MCF 10A (cell line): ENCODE results near the gene R3HDM4. TPM values are rescaled to one million over a fixed set of nuclear protein-coding genes. Genes with fewer than 3 reads are reported as not detected.
A peak's percentile ranks its signal among the peaks of the same experiment; 100 is the strongest.

Experiments
- BruUV-seq: library from RNA; stranded (reverse); fragments of 400-500 nt; replicated peaks from 2 replicates; lab custom pipeline; 2021; lab: Mats Ljungman, UMichigan
- CTCF ChIA-PET: fragments of 300-600 bp; sonication (Branson Sonifier 250); formaldehyde crosslinking; extraction: SDS; loops from one replicate; lab custom pipeline; 2021; ENCODE audit warnings: antibody characterized with exemption, inconsistent platforms; lab: Yijun Ruan, JAX
- POLR2A ChIA-PET: fragments of 300-600, 350-650 bp; sonication (Branson Sonifier 250); formaldehyde crosslinking; extraction: SDS; loops from one replicate; lab custom pipeline; 2020; ENCODE audit warnings: antibody characterized with exemption, inconsistent platforms; lab: Yijun Ruan, JAX
- DNase-seq: peaks from one replicate; pipeline ENCODE4 v3.0.0-alpha.2; 2018; ENCODE audit not compliant: unreplicated experiment
- H3K27ac Mint-ChIP-seq: one replicate; pipeline ENCODE4 v1.8.0; 2022; ENCODE audit warnings: mild to moderate bottlenecking, low read depth, mixed read lengths; ENCODE audit not compliant: unreplicated experiment
- H3K27me3 Mint-ChIP-seq: one replicate; pipeline ENCODE4 v1.8.0; 2022; ENCODE audit warnings: mixed read lengths; ENCODE audit not compliant: insufficient read depth, unreplicated experiment
- H3K36me3 Mint-ChIP-seq: one replicate; pipeline ENCODE4 v1.8.0; 2022; ENCODE audit warnings: mild to moderate bottlenecking, moderate library complexity, mixed read lengths; ENCODE audit not compliant: insufficient read depth, unreplicated experiment
- H3K4me1 Mint-ChIP-seq: one replicate; pipeline ENCODE4 v1.8.0; 2022; ENCODE audit warnings: mixed read lengths; ENCODE audit not compliant: insufficient read depth, unreplicated experiment
- H3K4me3 Mint-ChIP-seq: one replicate; pipeline ENCODE4 v1.8.0; 2022; ENCODE audit warnings: mild to moderate bottlenecking, moderate library complexity, mixed read lengths; ENCODE audit not compliant: unreplicated experiment
- H3K9me3 Mint-ChIP-seq: one replicate; pipeline ENCODE4 v1.8.0; 2022; ENCODE audit warnings: mixed read lengths; ENCODE audit not compliant: unreplicated experiment
- intact Hi-C: fragments of 100-400 bp; cut with micrococcal nuclease; formaldehyde crosslinking; loops from 2 replicates; pipeline ENCODE4 v1.14.1; 2022
- total RNA-seq: library from RNA; stranded (reverse); gene quantifications from 2 replicates; pipeline ENCODE4 v1.2.3, GENCODE V29; 2022
- TF ChIP-seq, protein P1 (sequence below): fragments of 200-600 bp; IDR thresholded peaks from one replicate; pipeline ENCODE4 v1.8.0; 2022; ENCODE audit warnings: antibody characterized with exemption, mild to moderate bottlenecking; ENCODE audit not compliant: unreplicated experiment

The R3HDM4 gene
- total RNA-seq, 1 experiment from 2014 or later: 73.6 TPM

- CTCF ChIA-PET: no interaction called here
- no TSS peak for BruUV-seq
- DNase-seq: no peak
- Mint-ChIP-seq H3K27me3 (no peaks in the 10 kb centered on the region), H3K36me3 (peaks cover 15% of the 10 kb centered on the region), H3K4me3 (peak overlapping the region; percentile 71), H3K9me3 (no peaks in the 10 kb centered on the region), H3K4me1 (peaks cover 9% of the 10 kb centered on the region), H3K27ac (no peak overlapping the region)
- TF ChIP-seq, protein P1, sequence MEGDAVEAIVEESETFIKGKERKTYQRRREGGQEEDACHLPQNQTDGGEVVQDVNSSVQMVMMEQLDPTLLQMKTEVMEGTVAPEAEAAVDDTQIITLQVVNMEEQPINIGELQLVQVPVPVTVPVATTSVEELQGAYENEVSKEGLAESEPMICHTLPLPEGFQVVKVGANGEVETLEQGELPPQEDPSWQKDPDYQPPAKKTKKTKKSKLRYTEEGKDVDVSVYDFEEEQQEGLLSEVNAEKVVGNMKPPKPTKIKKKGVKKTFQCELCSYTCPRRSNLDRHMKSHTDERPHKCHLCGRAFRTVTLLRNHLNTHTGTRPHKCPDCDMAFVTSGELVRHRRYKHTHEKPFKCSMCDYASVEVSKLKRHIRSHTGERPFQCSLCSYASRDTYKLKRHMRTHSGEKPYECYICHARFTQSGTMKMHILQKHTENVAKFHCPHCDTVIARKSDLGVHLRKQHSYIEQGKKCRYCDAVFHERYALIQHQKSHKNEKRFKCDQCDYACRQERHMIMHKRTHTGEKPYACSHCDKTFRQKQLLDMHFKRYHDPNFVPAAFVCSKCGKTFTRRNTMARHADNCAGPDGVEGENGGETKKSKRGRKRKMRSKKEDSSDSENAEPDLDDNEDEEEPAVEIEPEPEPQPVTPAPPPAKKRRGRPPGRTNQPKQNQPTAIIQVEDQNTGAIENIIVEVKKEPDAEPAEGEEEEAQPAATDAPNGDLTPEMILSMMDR: no peak
- POLR2A ChIA-PET: interaction anchor here (0.6 to 0.7 kb wide), 2 partner anchors 34 to 115 kb away, joined by 3 read pairs; partner anchors contain the start of gene CNN2
- intact Hi-C loops: loop anchor here (5.0 kb wide), 1 partner anchor 39 kb away; no protein-coding TSS in a partner anchor
Measured at GRCh38 chr19:911197-912033, 1.6 kb downstream of the R3HDM4 start.

GRCh38 chr19:907183-907853, 5.7 kb downstream of the R3HDM4 start:
- Mint-ChIP-seq H3K27ac (no peak overlapping the region), H3K9me3 (no peaks in the 10 kb centered on the region), H3K27me3 (no peaks in the 10 kb centered on the region), H3K4me3 (no peak overlapping the region), H3K36me3 (peaks cover 26% of the 10 kb centered on the region), H3K4me1 (peaks cover 9% of the 10 kb centered on the region)
- CTCF ChIA-PET: interaction anchor here (0.8 kb wide), 1 partner anchor 12 kb away, joined by 3 read pairs; no protein-coding TSS in a partner anchor
- intact Hi-C loops: no loop called here
- TF ChIP-seq, protein P1: no peak
- POLR2A ChIA-PET: interaction anchor here (3.3 kb wide), 1 partner anchor 14 kb away, joined by 14 read pairs; the partner anchor contains the start of genes MED16 and RNU6-9
- DNase-seq: no peak
- BruUV-seq: no TSS peak

GRCh38 chr19:906480-906879, 6.5 kb downstream of the R3HDM4 start:
- ChIA-PET POLR2A (no interaction called here), CTCF (interaction anchor here (0.8 kb wide), 1 partner anchor 11 kb away, joined by 3 read pairs; no protein-coding TSS in a partner anchor)
- TF ChIP-seq, protein P1: no peak
- intact Hi-C loops: no loop called here
- no TSS peak for BruUV-seq
- Mint-ChIP-seq H3K4me1 (peaks cover 9% of the 10 kb centered on the region), H3K4me3 (no peak overlapping the region), H3K36me3 (peaks cover 24% of the 10 kb centered on the region), H3K9me3 (no peaks in the 10 kb centered on the region), H3K27ac (no peak overlapping the region), H3K27me3 (no peaks in the 10 kb centered on the region)
- DNase-seq: no peak

DNA sequence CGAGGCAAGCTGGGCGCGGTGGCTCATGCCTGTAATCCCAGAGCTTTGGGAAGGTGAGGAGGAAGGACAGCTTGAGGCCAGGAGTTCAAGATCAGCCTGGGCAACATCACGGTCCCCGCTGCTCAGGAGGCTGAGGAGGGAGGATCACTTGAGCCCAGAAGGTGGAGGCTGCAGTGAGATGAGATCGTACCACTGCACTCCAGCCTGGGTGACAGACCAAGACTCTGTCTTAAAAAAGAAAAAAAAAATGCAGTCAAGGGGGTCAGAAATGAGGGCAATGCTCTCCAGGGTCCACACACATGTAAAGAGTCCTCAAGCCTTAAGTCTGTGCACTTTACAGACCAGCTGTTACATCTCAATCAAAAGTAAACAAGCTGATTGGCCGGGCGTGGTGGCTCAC, 8.5 kb downstream of the R3HDM4 start:
- TF ChIP-seq, protein P1: no peak
- Mint-ChIP-seq H3K4me1 (peaks cover 8% of the 10 kb centered on the region), H3K27ac (no peak overlapping the region), H3K36me3 (peaks cover 24% of the 10 kb centered on the region), H3K4me3 (no peak overlapping the region), H3K27me3 (no peaks in the 10 kb centered on the region), H3K9me3 (no peaks in the 10 kb centered on the region)
- POLR2A ChIA-PET: interaction anchor here (0.7 to 1.2 kb wide), 4 partner anchors 10 to 54 kb away, joined by 3 to 5 read pairs (median 4); partner anchors contain the start of genes MED16 and RNU6-9
- no peak for DNase-seq
- intact Hi-C loops: no loop called here
- CTCF ChIA-PET: no interaction called here
- BruUV-seq: no TSS peak
